ENCODE results near the gene ABR.
"Not testable (repeated sequence)": the region's sequence is repeated elsewhere in the genome, so short reads cannot be mapped to it uniquely, and the experiment has no call there.

ABR gene

DNA sequence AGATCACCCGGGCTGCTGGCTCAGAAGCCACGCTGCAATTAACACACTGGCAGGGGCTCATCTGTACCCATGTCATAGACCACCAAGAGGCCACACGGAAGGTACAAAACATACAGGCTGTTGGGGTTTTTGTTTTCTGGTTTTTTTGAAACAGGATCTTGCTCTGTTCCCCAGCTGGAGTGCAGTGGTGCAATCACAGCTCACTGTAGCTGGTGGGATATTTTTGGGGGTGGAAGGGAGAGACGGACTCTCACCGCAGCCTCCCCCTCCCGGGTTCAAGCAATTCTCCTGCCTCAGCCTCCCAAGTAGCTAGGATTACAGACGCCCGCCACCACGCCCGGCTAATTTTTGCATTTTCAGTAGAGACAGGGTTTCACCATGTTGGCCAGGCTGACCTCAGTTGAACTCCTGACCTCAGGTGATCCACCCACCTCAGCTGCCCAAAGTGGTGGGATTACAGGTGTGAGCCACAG is 19.5 kb upstream of the ABR start:
- not testable (repeated sequence) for DNase-seq

DNA sequence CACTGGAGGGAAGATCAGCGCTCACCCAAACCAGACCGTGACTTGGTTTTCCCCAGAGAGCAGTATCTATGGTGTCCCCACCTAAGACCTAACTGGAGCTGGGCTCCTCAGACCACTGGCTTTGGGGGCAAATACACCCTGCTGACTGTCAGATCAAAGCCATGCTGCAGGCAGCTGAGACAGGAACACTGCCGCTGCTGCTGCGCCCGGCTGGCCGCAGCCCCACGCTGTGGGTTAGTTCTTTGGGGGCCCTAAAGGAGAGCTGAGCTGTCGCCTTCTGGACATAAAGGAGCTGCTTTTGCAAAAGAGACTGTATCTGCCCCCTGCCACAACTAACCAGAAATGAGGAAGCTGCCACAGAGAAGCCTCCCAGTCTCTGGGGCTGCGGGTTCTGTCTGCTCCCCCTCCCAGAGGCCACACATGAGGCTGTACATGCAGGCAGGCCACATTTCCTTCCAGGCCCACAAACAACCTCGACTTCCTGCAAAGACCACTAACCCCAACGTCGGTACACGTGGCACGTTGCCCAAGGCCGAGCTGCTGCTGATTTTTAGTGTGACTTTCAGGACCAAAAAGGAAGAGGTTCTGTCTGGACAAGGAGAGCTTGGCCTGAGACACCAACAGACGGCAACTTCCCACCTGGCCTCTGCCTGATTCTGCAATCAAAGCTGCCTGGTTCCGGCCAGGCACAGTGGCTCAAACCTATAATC is 18.2 kb upstream of the ABR start:
- no peak for DNase-seq

DNA sequence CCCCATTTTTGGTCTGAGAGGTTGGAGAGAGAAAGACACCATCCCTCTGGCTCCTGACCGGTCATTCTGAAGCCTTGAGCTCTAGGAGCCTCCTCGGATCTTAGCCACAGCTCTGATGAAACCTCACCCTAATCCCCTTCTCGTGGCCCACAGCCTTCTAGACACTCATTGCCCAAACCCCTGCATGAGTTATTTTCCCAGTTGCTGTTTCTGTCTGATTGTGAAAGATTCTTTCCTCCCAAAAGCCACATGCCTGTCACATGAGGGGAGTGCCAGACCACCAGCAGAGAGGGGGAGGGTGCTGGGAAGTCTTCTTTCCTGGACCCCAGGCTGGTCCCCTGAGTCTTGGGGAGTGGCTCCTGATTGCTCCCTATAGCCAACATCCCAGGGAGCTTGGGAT is 17.6 kb upstream of the ABR start:
- no peak for DNase-seq

GRCh38 chr17:1196946-1197345 is 17.2 kb upstream of the ABR start:
- DNase-seq, result no peak

- DNase-seq, result no peak
Measured at GRCh38 chr17:1192911-1193699, 13.3 kb upstream of the ABR start.

- no peak for DNase-seq
Measured at GRCh38 chr17:1190751-1191331, 11.1 kb upstream of the ABR start.

DNA sequence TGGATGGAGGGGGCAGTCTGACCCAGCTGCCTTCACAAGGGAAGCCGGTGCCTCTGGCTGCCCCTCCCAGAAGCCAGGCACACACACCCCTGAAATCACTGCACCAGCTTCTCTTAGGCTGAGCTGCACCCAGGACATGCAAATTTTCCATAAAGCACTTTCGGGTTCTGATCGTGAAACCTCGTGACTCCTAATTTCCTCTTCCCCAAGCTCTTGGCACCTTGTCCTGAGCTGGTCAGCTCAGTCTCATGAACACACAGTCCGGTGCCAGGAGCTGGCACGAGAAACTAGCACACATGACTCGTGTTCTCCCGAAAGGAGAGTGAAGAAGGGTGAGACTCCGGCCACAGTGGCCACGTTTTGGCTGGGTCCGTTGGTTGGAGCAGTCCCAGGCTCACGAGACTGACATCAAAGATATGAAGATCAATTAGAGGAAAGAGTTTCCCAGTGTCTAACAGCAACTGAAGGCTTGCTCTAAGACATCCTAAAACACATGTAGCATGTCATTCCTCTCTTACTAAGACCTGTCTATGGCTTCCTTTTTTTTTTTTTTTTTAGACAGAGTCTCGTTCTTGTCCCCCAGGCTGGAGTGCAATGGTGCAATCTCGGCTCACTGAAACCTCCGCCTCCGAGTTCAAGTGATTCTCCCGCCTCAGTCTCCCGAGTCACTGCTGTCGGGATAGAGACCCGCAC is 9.2 kb upstream of the ABR start:
- no peak for DNase-seq

DNA sequence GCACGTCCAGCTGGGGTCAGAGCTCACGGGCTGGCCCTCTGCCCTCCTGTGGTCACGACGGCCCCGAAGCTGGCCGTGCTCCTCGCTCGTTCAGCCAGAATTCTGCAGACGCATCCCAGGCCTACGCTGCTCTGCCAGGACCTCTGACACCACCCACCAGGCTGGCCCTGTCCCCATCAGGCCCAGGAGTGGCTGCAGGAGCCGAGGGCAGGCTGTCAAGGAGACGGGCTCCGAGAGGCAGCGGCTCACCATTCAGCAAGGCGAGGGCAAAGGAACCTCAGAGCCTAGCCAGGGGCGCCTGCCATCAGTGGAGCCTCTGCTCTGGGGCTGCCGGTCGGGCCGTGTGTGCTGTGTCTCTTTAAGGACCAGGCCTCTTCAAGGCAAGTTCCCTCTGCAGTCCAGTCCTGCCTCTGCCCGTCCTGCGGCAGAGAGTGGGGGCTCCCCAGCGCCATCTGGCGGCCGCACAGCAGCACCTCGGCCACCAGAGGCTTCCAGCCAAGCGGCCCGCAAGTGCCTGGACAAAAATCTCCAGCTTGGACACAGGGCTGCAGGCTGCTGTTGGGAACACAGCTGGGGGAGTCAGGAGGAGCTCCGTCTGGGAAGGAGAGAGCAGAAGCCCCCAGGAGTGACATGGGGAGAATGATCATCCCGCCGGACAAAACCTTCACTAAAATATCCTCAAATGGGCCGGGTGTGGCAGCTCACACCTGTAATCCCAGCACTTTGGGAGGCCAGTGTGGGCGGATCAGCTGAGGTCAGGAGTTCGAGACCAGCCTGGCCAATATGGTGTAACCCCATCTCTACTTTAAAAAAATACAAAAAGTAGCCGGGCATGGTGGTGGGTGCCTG is 7.4 kb upstream of the ABR start:
- no peak for DNase-seq

- DNase-seq, result no peak
Measured at GRCh38 chr17:1186214-1186820, 6.5 kb upstream of the ABR start.

DNA sequence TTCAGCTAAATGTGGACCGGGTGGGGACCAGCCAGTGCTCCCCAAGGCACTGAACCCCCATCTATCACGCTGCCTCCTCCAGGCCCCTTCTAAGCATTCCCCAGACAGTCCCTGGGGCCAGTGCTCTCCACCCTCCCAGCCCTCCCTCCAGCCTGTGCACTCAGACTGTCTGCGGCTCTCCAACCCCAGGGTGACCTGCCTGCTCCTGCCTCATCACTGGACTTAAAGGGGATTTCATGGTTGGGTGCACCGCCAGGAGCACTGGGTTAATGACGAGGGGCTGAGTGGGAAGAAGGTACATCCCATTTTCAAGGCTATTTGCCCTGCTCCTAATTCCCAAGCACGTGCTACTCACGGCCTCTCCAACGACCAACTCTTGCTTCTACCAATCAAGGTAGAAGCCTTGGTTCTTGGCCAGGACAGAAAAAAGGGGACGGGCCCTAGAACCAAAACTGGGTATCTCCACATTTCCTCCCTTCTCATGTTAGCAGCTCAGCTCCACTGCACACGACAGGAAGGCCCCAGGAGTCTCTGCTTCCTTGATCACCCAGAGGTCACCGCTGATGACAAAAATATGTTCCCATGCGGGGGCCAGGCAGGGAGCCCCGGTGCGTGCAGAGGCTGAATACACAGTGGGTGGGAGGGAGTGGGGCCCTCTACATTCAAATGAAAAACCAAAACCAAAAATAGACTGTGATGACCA is 3.5 kb upstream of the ABR start:
- DNase-seq, result no peak

- DNase-seq, result no peak
Measured at GRCh38 chr17:1182811-1183170, 3.0 kb upstream of the ABR start.

GRCh38 chr17:1181753-1182137 is 2.0 kb upstream of the ABR start:
- no peak for DNase-seq

- DNase-seq, result no peak
Measured at GRCh38 chr17:1180958-1181752, 1.4 kb upstream of the ABR start.

GRCh38 chr17:1179112-1179817 is 516 bp downstream of the ABR start:
- no peak for DNase-seq

DNA sequence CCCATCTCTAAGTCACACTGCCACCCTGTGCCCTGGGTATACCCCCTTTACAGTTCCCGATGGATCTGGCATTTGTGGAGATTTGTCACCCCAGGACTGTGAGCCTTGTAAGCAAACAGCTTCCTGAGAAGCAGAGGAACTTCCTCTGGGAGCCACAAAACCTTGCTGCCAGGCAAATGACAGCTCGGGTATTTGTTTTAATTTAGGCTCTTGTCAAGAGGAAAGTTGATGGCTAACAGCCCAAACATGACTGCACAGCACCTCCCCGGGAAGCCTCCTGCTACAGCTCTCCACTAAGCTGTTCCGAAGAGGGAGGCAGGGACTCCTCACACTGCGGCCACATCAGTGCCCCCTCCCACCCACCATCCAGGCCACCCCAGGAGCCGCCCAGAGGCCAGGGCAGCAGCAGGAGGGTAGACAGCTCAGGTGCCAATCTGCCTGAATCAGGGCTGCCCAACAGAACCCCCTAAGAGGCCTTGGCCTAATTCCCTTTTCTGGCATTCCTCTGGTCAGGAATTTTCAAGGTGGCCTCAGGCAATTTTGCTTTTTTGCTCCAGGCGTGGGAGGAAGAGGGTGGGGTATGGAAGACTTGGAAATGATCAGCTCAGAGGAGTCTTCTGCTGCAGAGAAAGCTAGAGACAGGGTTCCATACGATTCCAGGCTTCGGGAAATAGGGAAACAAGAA is 2.6 kb downstream of the ABR start:
- DNase-seq, result no peak

- DNase-seq, result no peak
Measured at GRCh38 chr17:1174263-1174880, 5.4 kb downstream of the ABR start.

GRCh38 chr17:1173432-1174262 is 6.1 kb downstream of the ABR start:
- DNase-seq, result no peak

GRCh38 chr17:1171953-1172352 is 7.8 kb downstream of the ABR start:
- DNase-seq, result no peak
